Forelimb muscle (tissue), 1 donor: ENCODE data around the gene SND1. TPM values are rescaled to one million over a fixed set of nuclear protein-coding genes. Genes with fewer than 3 reads are reported as not detected.

ENCODE experiments used
- DNase-seq: peaks from one replicate; pipeline ENCODE4 v3.0.0-alpha.2; 2013; ENCODE audit warnings: low read depth
- polyA plus RNA-seq: library from polyadenylated mRNA; unstranded; fragments of 120-200 nt; gene quantifications from one replicate; pipeline ENCODE4 v1.2.1, GENCODE V29; 2013; ENCODE audit not compliant: insufficient read length

SND1 gene
- polyA plus RNA-seq, 1 donor = 95.0 TPM

GRCh38 chr7:128068785-128069184, 416.8 kb downstream of the SND1 start:
- DNase-seq = no peak

- DNase-seq = no peak
Measured at GRCh38 chr7:128069373-128070364, 417.7 kb downstream of the SND1 start.

GRCh38 chr7:128071376-128071775, 419.4 kb downstream of the SND1 start:
- DNase-seq = no peak

GRCh38 chr7:128071801-128072200, 419.8 kb downstream of the SND1 start:
- DNase-seq = no peak

GRCh38 chr7:128073671-128074310, 421.8 kb downstream of the SND1 start:
- DNase-seq = no peak

- no peak for DNase-seq
Measured at GRCh38 chr7:128074336-128074735, 422.3 kb downstream of the SND1 start.

- no peak for DNase-seq
Measured at GRCh38 chr7:128074736-128075135, 422.7 kb downstream of the SND1 start.

GRCh38 chr7:128075242-128076095, 423.5 kb downstream of the SND1 start:
- no peak for DNase-seq

- no peak for DNase-seq
Measured at GRCh38 chr7:128076196-128076795, 424.3 kb downstream of the SND1 start.

- DNase-seq = peak; percentile 6
Measured at GRCh38 chr7:128076796-128077271, 424.8 kb downstream of the SND1 start.

GRCh38 chr7:128078309-128078708, 426.3 kb downstream of the SND1 start:
- no peak for DNase-seq

GRCh38 chr7:128080169-128080568, 428.2 kb downstream of the SND1 start:
- DNase-seq = no peak

GRCh38 chr7:128081351-128081750, 429.4 kb downstream of the SND1 start:
- no peak for DNase-seq

GRCh38 chr7:128081808-128082207, 429.8 kb downstream of the SND1 start:
- no peak for DNase-seq

- DNase-seq = no peak
Measured at GRCh38 chr7:128082431-128082830, 430.4 kb downstream of the SND1 start.

- no peak for DNase-seq
Measured at GRCh38 chr7:128084896-128085608, 433.1 kb downstream of the SND1 start.

GRCh38 chr7:128090492-128090891, 438.5 kb downstream of the SND1 start:
- no peak for DNase-seq

- DNase-seq = no peak
Measured at GRCh38 chr7:128091106-128091505, 439.1 kb downstream of the SND1 start.

- DNase-seq = no peak
Measured at GRCh38 chr7:128092221-128092620, 440.2 kb downstream of the SND1 start.
